G401.6 (cell line): ENCODE measurements around the gene OTOR.

Experiments used
- FAIRE-seq: peaks from 2 replicates; lab custom pipeline; 2012; peaks lifted over from hg19 to GRCh38; lab: Jason Lieb, UNC

OTOR gene

DNA sequence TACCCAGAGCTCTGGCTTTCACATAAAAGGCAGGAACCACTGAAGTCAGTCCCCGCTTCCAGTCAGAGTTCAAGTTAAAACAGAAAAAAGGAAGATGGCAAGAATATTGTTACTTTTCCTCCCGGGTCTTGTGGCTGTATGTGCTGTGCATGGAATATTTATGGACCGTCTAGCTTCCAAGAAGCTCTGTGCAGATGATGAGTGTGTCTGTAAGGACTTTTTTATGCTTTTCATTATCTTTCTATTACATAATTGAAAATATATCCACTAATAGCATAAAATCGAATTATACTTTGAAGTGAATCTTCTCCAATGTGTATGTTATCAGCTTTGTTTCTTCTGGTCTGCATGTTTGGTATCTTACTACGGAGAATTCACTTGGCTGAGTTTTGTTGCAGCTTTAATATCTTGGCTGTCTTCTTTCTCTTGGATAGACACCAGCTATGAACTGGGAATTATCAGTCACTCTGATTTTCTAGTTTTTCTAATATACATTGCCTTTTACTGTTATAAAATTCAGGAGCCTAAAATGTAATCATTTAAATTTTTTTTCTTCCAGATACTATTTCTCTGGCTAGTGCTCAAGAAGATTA lies at the start of gene OTOR:
Gene OTOR (plus strand): TSS at position 51 of the 593 bp plus-strand sequence. CDS start 44 bp downstream, at position 95.
- no peak for FAIRE-seq

DNA sequence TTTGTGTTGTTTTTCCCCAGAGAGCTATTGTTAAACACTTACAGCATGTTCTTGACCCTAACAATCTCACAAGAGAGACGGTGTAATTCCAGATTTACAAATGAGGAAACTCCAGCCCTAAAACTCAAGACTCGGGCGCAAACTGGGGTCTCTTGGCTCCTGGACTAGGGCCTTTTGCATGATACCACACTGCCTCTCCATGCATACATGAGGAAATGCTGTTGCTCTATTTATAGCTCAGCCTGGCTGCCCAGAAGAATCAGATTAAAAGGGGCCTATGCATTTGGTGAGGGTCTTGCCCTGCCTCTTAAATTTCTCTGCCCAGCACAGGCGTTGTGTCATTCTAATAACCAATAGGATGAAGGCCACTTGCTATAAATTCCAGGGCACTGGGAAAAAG lies 48.9 kb upstream of the OTOR start:
- no peak for FAIRE-seq

- FAIRE-seq = no peak
These were observed 46.9 kb upstream of the OTOR start for GRCh38 chr20:16701296-16701695.

DNA sequence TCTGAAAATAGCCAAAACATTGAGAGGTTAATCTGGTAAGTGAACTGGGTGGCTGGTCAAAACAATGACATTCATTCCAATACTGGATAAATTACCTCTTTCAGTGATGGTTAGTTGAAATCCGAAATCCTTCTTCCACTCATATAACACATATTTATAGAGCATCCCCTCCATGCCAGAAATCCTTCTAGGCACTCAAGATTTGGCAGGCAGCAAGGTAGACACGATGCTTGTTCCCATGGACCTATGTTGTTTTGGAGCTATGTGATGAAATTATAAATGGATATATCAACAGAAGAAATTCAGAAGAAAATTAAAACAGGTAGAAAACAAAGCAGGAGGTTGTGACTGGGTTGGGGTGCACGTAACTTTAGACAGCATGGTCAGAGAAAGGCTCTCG lies 44.6 kb upstream of the OTOR start:
- FAIRE-seq = no peak

- FAIRE-seq = no peak
These were observed 40.5 kb upstream of the OTOR start for GRCh38 chr20:16707674-16708073.

DNA sequence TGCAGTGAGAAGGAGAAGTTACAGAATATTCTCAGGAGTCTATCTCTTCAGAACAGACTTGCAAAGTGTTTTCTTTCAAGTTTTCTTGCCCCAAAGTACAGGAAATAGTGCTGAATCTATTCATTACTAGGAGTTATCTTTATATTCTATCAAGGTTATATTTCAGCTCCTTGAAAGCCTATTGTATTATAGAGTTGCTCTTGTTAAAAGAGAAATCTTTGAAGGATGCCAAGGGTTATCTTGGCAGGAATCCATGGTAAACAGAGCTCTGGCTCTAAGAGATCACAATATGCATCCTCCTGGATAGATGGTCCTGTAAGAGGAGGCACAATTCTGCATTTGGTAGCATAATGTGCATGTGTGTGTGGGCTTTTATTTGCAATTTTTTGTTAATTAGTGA lies 39.6 kb upstream of the OTOR start:
- no peak for FAIRE-seq

DNA sequence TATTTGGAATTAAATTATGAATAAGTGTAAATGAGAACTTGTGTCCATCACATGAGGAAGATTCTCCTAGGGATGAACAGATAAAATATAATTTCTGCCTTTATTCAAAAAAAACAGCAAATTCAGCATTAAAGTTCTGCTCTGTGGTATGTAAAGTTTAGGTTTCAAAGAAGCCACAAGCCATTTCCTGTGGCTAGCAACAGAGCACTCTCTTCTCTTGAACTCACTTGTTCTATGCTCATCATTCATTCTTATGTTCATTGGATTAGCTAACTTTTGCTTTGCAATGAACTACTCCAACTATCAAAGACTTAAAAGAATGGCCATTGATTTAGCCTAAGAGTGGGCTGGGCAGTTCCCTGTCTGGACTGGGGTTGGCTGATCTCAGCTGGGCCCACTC lies 39.1 kb upstream of the OTOR start:
- no peak for FAIRE-seq

DNA sequence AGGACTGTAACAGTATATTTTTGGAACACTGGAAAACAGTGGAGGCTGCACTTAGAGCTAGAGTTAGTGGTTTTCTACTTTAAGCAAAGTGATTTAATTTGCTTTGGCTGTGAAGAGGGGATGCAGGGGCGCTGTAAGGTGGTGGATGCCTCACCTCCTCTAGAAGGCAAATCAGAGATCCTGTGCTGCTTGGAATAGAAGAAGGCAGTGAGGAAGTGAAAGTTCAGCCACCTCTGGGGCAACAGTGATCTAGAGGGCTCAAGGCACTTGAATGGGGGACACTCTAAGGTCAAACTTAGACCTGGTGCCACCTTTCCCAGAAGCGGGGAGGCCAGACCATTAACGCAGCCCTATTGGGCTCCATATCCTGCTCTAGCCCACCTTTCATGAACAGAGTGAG lies 37.4 kb upstream of the OTOR start:
- no peak for FAIRE-seq

DNA sequence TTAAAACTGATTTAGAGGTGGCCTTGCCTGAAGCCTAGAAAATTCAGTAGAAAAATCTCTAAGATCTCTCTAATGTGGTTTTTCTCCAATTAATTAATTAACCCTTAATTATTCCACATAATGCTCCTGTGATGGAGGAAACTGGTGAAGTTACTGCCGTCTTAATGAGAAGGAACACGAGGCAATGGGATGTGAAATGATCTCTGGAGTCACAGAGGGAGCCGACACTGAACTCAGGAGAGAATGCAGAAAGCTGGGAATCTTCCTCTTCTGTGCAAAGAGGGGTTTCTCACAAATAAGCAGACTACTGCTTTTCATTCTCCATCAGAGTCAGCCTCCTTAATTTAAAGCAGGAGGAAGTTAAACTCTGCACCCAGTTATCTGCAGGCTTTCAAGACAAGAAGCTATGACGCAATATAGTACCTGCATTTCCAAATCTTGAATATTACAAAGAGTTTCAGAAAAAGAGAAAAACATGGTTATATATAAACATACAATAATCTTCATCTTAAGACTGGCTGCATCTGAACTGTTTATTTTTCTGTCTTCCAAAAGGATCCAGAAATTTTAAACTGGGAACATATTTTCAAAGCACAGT lies 36.4 kb upstream of the OTOR start:
- no peak for FAIRE-seq

DNA sequence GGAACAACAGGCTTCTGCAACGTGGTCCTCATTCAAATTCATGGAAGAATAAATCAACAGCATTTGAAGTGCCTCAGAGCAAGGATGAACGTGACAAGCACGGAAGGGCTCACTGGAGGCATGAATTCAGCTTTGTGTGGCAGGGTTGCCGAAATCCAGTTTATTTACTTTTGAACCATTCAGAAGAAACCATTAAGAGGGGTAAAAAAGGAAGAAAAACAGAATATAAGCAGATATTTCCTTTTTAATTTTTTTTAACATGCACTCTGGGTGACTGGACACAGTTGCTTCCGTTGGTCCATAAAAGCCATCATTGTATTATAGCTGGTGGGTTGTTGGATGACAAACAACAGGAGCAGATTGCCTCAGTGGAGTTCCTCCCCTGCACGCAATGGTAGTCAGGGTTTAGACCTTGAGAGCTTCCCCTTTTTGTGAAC lies 35.6 kb upstream of the OTOR start:
- FAIRE-seq = no peak

GRCh38 chr20:16713066-16713465 lies 35.1 kb upstream of the OTOR start:
- no peak for FAIRE-seq

DNA sequence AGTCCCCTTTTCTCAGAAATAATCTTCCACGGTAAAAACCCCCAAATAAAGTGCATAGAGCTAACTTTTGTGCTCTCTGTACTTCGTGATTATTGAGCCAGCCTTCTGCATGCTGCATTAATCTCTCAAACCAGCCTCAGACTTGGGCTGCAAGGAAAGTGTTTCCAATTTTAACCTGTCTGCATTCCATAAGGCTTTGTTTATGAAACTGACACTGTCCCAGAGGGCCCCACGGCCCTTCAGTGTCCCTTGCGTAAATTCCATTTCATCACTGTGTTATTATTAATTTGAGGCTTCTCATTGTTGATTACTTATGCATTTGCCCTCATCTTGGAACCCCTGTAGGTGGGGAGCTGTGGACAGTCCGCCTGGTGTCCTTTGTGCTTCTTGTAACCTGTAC lies 33.9 kb upstream of the OTOR start:
- no peak for FAIRE-seq

DNA sequence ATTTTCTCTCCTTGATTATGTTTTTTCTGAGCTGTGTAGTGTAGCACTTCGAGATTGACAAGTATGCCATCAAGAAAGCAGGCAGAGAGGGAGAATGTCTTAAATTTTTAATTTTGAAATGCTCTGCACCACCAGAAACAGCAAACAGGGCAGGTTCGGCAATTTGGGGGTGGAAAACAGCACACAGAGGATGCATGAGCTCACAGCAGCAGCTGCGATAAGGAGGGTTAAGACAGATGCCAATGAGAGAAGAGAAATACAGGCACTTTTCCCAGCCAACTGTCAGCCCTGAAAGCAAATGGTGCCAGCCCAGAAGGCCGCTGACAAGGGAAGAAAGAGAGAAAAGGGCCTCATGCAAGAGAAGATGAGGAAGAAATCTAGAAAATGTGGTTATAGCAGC lies 33.4 kb upstream of the OTOR start:
- FAIRE-seq = no peak

DNA sequence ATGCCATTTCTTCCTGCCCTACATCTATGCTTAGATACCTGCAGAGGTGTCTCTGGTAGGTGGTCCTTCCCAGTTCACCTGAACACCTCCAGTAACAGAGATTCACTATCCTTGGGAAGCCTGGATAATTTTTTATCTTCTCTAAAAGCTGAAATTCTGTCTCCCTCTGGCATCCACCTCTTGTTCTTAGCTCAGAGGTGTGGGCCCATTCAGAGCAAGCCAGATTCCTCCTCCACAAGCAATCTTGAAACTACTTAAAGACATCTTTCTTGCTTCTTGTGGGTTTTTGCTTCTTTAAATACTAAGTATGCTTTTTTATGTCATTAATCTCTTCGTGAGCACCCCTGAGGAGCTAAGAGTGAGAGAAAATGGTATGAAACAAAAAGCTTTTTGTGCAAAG lies 28.7 kb upstream of the OTOR start:
- FAIRE-seq = no peak

DNA sequence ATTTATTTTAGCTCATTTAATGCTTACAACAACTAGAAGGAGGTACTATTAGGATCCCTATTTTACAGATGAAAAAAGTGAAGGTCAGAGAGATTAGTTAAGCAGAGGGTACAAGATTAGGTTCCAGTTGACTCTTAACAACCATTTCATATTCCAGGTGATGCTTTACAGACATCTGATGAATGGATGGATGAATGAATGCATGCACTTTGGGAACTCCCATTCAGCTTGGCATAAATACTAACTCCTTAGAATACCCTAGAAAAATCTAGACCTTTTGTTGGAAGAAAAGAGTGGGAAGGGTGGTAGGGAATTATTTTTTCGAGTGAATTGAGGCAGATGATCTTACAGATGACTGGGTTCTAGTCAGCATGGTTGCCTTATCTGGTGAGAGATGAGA lies 19.1 kb upstream of the OTOR start:
- FAIRE-seq = no peak

DNA sequence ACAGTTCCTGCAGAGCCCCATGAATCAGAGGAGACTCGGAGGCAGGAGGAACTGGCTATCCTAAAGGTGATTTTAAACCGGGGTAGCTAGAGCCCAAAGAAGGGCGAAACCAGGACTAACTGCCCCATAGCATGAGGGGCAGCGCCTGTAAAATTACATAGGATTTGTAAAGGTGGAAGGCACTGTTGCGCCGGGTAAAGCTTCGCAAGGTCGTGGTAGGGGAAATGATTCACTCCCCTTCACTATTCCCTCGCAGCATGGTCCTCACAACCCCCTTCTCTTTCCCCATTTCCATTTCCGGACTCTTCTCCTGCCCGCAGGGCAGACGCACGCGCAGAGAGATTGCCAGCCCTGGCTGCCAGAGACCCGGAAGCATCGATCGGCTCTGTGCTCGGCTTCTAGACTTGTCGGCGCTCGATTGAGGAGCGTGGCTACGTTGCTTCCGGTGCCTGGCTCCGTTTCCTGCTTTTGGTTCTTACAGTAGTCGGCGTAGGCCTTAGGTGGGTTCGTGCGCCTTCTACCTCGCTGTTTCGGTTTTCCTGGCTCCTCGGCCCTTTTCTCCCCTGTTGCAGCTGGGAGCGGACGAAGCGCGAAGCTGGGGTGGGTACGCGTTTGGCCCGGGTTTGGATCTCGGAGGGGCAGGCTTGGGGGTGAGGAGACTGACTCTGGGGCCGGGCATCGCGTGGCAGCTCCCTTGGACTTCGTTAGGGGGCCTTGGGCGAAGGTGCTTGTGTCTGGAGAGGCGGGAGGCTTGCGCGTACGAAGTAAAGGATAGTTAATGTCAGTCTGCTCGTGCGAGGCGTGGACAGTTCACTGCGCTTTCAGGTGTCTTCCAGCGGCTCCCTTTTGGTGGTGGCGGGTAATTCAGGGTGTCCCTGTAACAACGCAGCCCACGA lies 18.3 kb upstream of the OTOR start, which contains the start of gene SNRPB2:
Gene SNRPB2 (plus strand): TSS at position 462 of the 896 bp plus-strand sequence. CDS start 1,677 bp downstream, outside the sequence.
- FAIRE-seq = no peak

DNA sequence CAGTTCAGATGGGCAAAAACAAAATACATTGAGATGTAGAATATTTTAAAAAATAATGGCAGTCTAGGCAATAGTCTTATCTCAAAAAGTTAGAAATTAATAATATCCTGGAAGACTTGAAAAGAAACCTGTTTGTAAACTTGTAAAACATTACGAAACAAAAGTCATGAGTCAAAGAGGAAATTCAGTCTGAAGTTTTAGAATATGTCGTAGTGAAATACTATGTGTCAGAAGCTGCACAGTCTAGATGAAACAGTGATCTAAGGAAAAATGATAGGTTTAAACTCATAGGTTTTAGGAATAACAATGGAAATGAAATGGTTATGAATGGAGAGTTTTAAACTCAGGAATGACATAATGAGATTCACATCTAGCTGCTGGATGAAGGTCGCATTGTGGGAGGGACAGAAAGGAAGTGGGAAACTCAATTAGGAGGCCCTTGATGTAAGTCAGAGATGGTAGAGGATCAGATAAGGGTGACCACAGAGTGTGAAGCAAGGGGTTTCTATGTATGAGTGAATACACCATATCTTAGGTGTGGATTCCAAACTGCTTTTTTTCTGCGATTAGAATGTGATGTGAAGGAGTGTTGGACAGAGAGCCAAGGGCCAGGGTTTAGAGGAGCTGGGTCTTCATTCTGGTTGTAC lies 15.5 kb upstream of the OTOR start:
- FAIRE-seq = no peak

GRCh38 chr20:16740365-16741072 lies 7.6 kb upstream of the OTOR start:
- no peak for FAIRE-seq

DNA sequence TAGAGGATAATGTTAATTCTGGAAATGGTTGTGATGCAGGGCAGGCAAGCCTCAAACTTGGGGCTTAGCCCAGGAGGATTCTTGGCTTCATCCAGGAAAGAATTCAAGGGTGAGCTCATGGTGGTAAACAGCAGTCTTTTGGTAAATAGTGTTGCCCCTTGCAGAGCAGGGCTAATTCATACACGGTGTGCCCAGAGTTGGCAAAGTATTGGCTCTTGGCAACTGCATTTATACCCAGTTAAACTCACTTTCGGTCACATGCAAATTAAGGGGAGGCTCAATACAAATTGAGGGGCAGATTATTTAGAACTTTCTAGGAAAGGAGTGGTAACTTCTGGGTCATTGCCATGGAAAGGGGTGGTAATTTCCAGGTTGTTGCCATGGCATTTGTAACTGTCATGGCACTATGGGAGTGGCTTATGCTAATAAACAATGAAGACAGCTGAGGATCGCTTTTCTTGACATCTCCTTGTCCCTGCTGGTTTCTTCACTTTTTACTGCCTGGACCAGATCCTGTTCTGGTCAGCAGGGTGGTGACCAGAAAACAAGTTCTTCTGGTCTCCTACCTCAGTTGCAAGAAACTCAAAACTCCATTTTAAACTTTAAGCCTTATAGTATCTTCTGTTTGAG lies 3.9 kb upstream of the OTOR start:
- no peak for FAIRE-seq

- no peak for FAIRE-seq
These were observed 3.0 kb upstream of the OTOR start for GRCh38 chr20:16745204-16745603.

- no peak for FAIRE-seq
These were observed 807 bp upstream of the OTOR start for GRCh38 chr20:16747291-16747811.
